GM18520 (cell line): ENCODE measurements around the gene FAM117A.

Experiments used
- ATAC-seq: cut with Tn5 transposase; IDR thresholded peaks from one replicate; pipeline ENCODE4 v1.9.1; 2021; ENCODE audit not compliant: unreplicated experiment

The FAM117A gene, protein sequence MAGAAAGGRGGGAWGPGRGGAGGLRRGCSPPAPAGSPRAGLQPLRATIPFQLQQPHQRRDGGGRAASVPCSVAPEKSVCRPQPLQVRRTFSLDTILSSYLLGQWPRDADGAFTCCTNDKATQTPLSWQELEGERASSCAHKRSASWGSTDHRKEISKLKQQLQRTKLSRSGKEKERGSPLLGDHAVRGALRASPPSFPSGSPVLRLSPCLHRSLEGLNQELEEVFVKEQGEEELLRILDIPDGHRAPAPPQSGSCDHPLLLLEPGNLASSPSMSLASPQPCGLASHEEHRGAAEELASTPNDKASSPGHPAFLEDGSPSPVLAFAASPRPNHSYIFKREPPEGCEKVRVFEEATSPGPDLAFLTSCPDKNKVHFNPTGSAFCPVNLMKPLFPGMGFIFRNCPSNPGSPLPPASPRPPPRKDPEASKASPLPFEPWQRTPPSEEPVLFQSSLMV

GRCh38 chr17:49763735-49764558 lies at the start of gene FAM117A:
TSS of gene FAM117A (minus strand) at chr17:49764131. CDS start at chr17:49764087, 44 bp downstream.
- ATAC-seq, result peak; percentile 84

DNA sequence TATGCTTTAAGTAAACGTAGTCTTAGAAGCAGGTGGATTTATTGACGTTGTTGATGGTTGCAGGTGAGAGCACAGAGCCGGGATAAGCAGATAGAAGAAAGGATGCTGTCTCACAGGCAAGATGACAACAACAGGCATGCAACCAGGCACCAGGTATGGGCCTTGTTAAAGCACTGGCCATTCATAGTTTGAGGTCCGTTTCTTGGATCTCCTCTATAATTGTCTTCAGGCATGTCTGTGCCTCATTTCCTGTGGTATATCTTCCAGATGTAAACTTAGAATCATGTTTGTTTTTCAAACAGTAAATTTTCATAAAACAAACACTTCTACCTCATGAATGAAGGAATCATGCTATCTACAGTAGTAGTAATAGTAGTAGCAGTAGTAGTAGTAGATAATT lies 45.1 kb upstream of the FAM117A start:
- no peak for ATAC-seq

GRCh38 chr17:49798738-49799137 lies 34.8 kb upstream of the FAM117A start:
- no peak for ATAC-seq

GRCh38 chr17:49798182-49798581 lies 34.3 kb upstream of the FAM117A start:
- ATAC-seq, result no peak

- ATAC-seq, result no peak
These were observed 31.4 kb upstream of the FAM117A start for GRCh38 chr17:49795372-49795771.

DNA sequence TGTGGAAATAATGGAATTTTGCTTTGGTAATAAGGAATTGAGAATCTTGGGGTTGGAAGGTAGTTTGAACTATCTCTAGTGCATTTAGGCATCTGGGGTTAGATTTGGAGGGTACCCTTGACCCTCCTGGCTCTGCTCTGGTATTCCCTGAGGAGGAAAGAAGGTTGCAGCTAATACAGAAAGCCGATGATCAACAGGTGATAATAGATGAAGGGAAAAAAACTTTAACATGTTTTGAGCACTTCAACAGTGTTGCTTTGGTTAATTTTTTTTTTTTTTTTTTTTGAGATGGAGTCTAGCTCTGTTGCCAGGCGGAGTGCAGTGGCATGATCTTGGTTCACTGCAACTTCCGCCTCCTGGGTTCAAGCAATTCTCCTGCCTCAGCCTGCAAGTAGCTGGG lies 29.4 kb upstream of the FAM117A start:
- no peak for ATAC-seq

- ATAC-seq, result no peak
These were observed 25.3 kb upstream of the FAM117A start for GRCh38 chr17:49789243-49789578.

- ATAC-seq, result peak; percentile 88
These were observed 24.7 kb upstream of the FAM117A start, which contains the start of gene KAT7 for GRCh38 chr17:49788478-49789242. TSS of gene KAT7 (plus strand) at chr17:49788681. CDS start at chr17:49788835, 154 bp downstream.

GRCh38 chr17:49787884-49788477 lies 24.1 kb upstream of the FAM117A start:
- ATAC-seq, result no peak

GRCh38 chr17:49784636-49785035 lies 20.7 kb upstream of the FAM117A start:
- ATAC-seq, result no peak

- no peak for ATAC-seq
These were observed 19.9 kb upstream of the FAM117A start for GRCh38 chr17:49783791-49784190.

DNA sequence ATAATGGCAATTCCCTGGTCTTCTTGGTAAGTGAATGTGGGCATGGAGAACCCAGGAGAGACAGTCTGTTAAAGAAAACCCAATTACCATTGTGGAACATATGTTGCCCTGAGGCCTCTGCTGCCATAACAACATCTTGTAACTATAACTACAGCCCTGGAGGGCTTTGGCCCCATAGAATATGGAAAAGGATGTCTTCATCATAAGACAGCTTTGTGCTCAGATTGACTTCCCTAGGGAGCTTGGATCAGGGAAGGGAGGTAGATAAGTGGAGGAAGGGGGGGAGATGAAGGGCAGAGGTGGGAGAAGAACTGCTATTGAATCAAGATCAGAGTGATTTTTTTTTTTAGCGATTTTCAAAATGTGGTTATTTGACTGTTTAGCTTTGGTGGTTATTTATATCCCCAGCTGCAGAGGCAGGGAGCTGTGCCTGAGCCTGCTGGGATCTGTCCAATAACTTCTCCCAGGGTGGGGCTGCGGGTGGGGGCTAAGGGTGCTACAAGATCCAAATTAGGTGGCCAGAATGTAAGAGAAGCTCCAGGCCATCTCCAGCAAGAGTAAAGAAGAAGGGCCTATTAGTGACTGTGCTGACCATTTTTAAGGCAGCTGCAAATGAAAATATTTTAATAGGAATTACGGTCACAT lies 19.3 kb upstream of the FAM117A start:
- ATAC-seq, result no peak

GRCh38 chr17:49779739-49780231 lies 15.9 kb upstream of the FAM117A start:
- no peak for ATAC-seq

DNA sequence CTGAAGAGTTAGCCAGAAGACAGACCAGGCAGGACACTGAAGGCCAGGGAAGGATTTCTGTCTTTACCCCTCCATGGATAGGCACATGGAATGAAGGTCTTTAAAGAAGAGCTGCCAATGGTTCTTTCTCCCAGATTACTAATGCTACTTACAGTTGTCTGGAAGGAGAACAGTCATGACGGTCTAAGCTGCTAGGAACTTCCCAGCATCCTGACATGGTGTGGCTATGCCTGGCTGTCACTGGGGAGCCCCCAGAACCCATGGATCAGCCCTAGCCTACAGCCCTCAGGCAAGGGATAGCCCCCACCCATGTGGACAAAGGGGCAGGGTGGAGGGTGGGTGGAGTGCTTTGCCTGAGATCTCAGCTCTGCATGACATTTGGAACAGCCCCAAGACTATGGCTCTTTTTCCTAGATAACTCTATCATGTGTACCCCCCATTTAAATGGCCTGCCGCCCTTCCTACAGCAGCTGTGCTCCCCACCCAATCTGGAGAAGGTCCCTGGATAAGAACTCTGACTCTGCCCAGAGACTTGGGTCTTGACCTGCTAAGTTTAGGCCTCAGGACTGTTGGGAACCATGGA lies 15.3 kb upstream of the FAM117A start:
- no peak for ATAC-seq

- ATAC-seq, result no peak
These were observed 13.6 kb upstream of the FAM117A start for GRCh38 chr17:49777563-49777962.

- no peak for ATAC-seq
These were observed 12.8 kb upstream of the FAM117A start for GRCh38 chr17:49776551-49777300.

- ATAC-seq, result no peak
These were observed 11.8 kb upstream of the FAM117A start for GRCh38 chr17:49775546-49776260.

GRCh38 chr17:49766918-49767530 lies 3.1 kb upstream of the FAM117A start:
- ATAC-seq, result no peak
